PC-9 (cell line): ENCODE data around the gene STX18. TPM values are rescaled to one million over a fixed set of nuclear protein-coding genes. Genes with fewer than 3 reads are reported as not detected.

Source experiments
- BruUV-seq: library from RNA; stranded (reverse); fragments of 400-500 nt; replicated peaks from 2 replicates; lab custom pipeline; 2021; lab: Mats Ljungman, UMichigan
- CTCF ChIA-PET: fragments of 300-600 bp; sonication (Branson Sonifier 250); formaldehyde crosslinking; loops from one replicate; lab custom pipeline; 2022; ENCODE audit warnings: antibody characterized with exemption; lab: Charles Lee
- POLR2A ChIA-PET: fragments of 300-600 bp; sonication (Branson Sonifier 250); formaldehyde crosslinking; loops from one replicate; lab custom pipeline; 2022; ENCODE audit warnings: antibody characterized with exemption; ENCODE audit not compliant: unreplicated experiment; lab: Charles Lee
- DNase-seq, 2 experiments: peaks; one replicate each; pipeline versions ENCODE4 v3.0.0 to v3.0.0-alpha.2; 2015 to 2022; ENCODE audit warnings: mixed read lengths in 1 of 2
- H2AFZ ChIP-seq: fragments of 200-600 bp; sonication (generic); 2 replicates; pipeline ENCODE4 v1.8.1; 2017; ENCODE audit warnings: antibody characterized with exemption
- H3F3A ChIP-seq: fragments of 200-600 bp; sonication (generic); 2 replicates; pipeline ENCODE4 v1.8.1; 2017; ENCODE audit warnings: antibody characterized with exemption, mild to moderate bottlenecking, low read depth; ENCODE audit not compliant: insufficient read depth
- H3K27ac ChIP-seq: fragments of 200-600 bp; sonication (generic); 2 replicates; pipeline ENCODE4 v1.6.1; 2016; ENCODE audit warnings: mixed run types
- H3K27me3 ChIP-seq: fragments of 200-600 bp; sonication (generic); 2 replicates; pipeline ENCODE4 v1.6.1; 2016; ENCODE audit warnings: low read depth, mixed run types; ENCODE audit not compliant: insufficient read depth
- H3K36me3 ChIP-seq: fragments of 200-600 bp; sonication (generic); 2 replicates; pipeline ENCODE4 v1.6.1; 2016; ENCODE audit warnings: low read depth, mixed run types
- H3K4me1 ChIP-seq: fragments of 200-600 bp; sonication (generic); replicated peaks from 2 replicates; pipeline ENCODE4 v1.6.1; 2016; ENCODE audit warnings: mixed run types; ENCODE audit not compliant: insufficient read depth
- H3K4me2 ChIP-seq: fragments of 200-600 bp; sonication (generic); 2 replicates; pipeline ENCODE4 v1.6.1; 2017; ENCODE audit warnings: mixed run types
- H3K4me3 ChIP-seq: fragments of 200-600 bp; sonication (generic); 2 replicates; pipeline ENCODE4 v1.6.1; 2016; ENCODE audit warnings: mixed run types
- H3K79me2 ChIP-seq: fragments of 200-600 bp; sonication (generic); 2 replicates; pipeline ENCODE4 v1.6.1; 2017; ENCODE audit warnings: low read depth, mixed run types
- H3K9me2 ChIP-seq: fragments of 200-600 bp; sonication (generic); 2 replicates; pipeline ENCODE4 v1.8.1; 2017; ENCODE audit warnings: mild to moderate bottlenecking; ENCODE audit not compliant: insufficient read depth
- H3K9me3 ChIP-seq: fragments of 200-600 bp; sonication (generic); 2 replicates; pipeline ENCODE4 v1.8.1; 2016; ENCODE audit warnings: low read depth; ENCODE audit not compliant: insufficient read depth
- H4K20me1 ChIP-seq: fragments of 200-600 bp; sonication (generic); 2 replicates; pipeline ENCODE4 v1.8.1; 2017; ENCODE audit not compliant: insufficient read depth
- CTCF ChIP-seq: fragments of 200-600 bp; sonication (generic); conservative IDR thresholded peaks from 2 replicates; pipeline ENCODE4 v1.6.1; 2017; ENCODE audit warnings: mixed run types, antibody characterized with exemption, mild to moderate bottlenecking, moderate library complexity
- EZH2 ChIP-seq: fragments of 200-600 bp; sonication (generic); IDR thresholded peaks from 2 replicates; pipeline ENCODE4 v1.8.0; 2017; ENCODE audit warnings: antibody characterized with exemption, low read depth
- intact Hi-C: fragments of 100-400 bp; cut with micrococcal nuclease; formaldehyde crosslinking; loops from one replicate; pipeline ENCODE4 v1.10.0; 2022; ENCODE audit not compliant: unreplicated experiment
- total RNA-seq: library from RNA; stranded (reverse); gene quantifications from 2 replicates; pipeline ENCODE4 v1.2.3, GENCODE V29; 2021

Gene STX18
- total RNA-seq, 1 experiment from 2014 or later: 30.5 TPM

DNA sequence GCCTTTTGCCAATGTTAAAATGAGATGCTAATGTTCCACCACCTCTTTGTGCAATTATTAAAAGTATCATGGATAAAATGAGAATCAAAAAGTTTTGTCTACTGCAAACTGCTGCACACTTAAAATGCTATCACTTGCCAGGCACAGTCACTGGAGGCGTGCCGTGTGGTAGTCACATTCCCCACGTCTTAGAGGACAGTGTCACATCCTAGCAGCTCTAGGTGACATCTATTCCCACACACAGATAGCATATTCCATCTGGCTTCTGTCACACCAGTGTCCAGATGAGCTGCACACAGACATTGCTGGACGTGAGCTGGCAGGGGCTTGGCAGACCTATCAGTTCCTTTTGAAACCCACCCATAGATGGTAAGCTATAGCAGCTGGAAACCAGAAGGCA, 107.9 kb downstream of the STX18 start:
- H3K27ac ChIP-seq: no peak overlapping the region
- no peaks in the 10 kb centered on the region for H3K36me3 ChIP-seq
- TF ChIP-seq EZH2 (no peak), CTCF (no peak)
- H2AFZ ChIP-seq: no peak overlapping the region
- CTCF ChIA-PET: no interaction called here
- no peak for DNase-seq
- no peaks in the 10 kb centered on the region for H3F3A ChIP-seq
- H4K20me1 ChIP-seq: no peaks in the 10 kb centered on the region
- BruUV-seq: no TSS peak
- no peaks in the 10 kb centered on the region for H3K4me1 ChIP-seq
- no peaks in the 10 kb centered on the region for H3K79me2 ChIP-seq
- no peak overlapping the region for H3K4me2 ChIP-seq
- no peaks in the 10 kb centered on the region for H3K9me3 ChIP-seq
- H3K4me3 ChIP-seq: no peak overlapping the region
- H3K27me3 ChIP-seq: no peaks in the 10 kb centered on the region
- intact Hi-C loops: loop anchor here (5.0 kb wide), 1 partner anchor 172 kb away; no protein-coding TSS in a partner anchor
- POLR2A ChIA-PET: no interaction called here
- H3K9me2 ChIP-seq: no peaks in the 10 kb centered on the region

DNA sequence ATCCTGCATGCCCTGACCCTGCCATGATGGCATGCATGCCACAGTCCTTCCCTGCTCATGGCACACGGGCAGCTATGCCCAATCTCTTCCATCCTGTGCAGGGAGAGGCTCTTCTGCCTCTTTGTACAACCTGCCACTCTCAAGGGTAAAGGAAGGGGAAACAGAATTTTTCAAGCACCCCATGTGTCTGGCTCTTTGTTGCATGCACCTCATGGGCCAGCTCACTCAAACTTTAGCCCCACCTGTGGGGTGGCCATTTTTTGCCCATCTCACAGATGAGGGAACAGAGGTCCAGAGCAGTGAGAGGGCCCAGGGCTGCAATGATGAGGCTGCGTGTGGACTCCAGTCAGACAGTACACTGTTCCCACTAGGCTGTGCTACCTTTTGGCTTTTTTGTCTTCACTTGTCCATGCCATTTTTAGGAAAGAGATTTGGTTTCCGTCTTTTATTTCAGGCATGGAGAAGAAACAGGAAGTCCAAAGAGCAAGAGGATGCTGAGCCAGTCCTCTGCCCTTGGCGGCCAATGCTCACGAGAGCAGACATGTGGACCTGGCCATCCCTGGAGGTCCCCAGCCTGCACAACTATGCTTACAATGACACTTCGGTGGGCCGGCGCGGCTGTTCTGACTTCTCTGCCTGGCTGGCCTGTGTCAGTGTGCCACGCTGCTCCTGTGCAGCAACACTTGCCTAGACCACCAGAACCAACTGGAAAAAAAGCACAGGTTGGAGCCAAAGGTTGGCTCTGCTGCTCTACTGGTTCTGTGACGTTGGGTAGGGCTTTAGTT, 109.3 kb downstream of the STX18 start:
- no peaks in the 10 kb centered on the region for H3K9me2 ChIP-seq
- TF ChIP-seq EZH2 (no peak), CTCF (no peak)

DNA sequence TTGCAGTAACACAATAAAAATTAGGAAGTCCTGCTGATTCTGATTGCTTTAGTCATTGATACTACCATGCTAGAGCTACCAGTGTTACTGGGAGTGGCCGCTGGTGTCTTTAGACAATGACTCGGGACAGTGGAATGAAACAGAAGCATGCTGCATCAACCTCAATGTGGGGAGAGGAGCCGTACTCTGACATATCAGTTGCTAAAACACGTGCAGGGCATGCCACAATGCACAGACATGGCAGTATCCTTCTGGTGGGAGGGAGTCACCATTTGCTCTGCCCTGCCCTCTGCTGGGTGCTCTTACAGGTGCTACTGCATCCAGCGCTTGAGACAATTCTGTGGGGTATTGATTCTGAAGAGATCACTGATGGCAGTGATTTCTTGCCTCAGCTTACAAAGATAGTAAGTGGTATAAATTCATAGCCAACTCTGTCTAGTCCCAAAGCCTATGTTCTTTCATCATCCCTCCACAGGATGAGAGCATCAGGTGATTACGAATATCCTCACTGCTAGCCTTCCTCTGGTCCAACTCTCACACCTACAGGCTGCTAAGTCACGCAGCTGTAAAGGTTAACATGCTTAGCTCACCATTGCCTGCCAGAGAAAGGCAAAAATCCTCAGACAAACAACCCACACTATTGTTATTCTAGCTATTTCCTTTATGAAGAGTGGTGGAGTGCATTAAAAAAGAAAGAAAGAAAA, 111.2 kb downstream of the STX18 start:
- no peak for TF ChIP-seq EZH2
- TF ChIP-seq CTCF: peak; percentile 61
- POLR2A ChIA-PET: no interaction called here
- H3K4me3 ChIP-seq: no peak overlapping the region
- no TSS peak for BruUV-seq
- H3K79me2 ChIP-seq: no peaks in the 10 kb centered on the region
- H3K4me1 ChIP-seq: no peaks in the 10 kb centered on the region
- no peak overlapping the region for H2AFZ ChIP-seq
- no peaks in the 10 kb centered on the region for H4K20me1 ChIP-seq
- no peaks in the 10 kb centered on the region for H3K9me2 ChIP-seq
- H3K4me2 ChIP-seq: no peak overlapping the region
- no peak overlapping the region for H3K27ac ChIP-seq
- intact Hi-C loops: loop anchor here (5.0 kb wide), 1 partner anchor 168 kb away; no protein-coding TSS in a partner anchor
- H3K36me3 ChIP-seq: no peaks in the 10 kb centered on the region
- H3K27me3 ChIP-seq: no peaks in the 10 kb centered on the region
- no peaks in the 10 kb centered on the region for H3F3A ChIP-seq
- CTCF ChIA-PET: no interaction called here
- DNase-seq: peak; percentile 17 to 49
- no peaks in the 10 kb centered on the region for H3K9me3 ChIP-seq

More for the DNA sequence above, 109.3 kb downstream of the STX18 start:
- no peak overlapping the region for H2AFZ ChIP-seq
- no peak overlapping the region for H3K27ac ChIP-seq
- H4K20me1 ChIP-seq: no peaks in the 10 kb centered on the region
- H3K79me2 ChIP-seq: no peaks in the 10 kb centered on the region
- H3K4me2 ChIP-seq: no peak overlapping the region
- H3K9me3 ChIP-seq: no peaks in the 10 kb centered on the region
- DNase-seq: no peak
- no peaks in the 10 kb centered on the region for H3K27me3 ChIP-seq
- BruUV-seq: no TSS peak
- no peak overlapping the region for H3K4me3 ChIP-seq
- intact Hi-C loops: loop anchor here (5.0 kb wide), 1 partner anchor 170 kb away; no protein-coding TSS in a partner anchor
- CTCF ChIA-PET: no interaction called here
- no peaks in the 10 kb centered on the region for H3F3A ChIP-seq
- no peaks in the 10 kb centered on the region for H3K36me3 ChIP-seq
- H3K4me1 ChIP-seq: no peaks in the 10 kb centered on the region
- POLR2A ChIA-PET: no interaction called here
